ENCODE results near the gene DBP.

DNA sequence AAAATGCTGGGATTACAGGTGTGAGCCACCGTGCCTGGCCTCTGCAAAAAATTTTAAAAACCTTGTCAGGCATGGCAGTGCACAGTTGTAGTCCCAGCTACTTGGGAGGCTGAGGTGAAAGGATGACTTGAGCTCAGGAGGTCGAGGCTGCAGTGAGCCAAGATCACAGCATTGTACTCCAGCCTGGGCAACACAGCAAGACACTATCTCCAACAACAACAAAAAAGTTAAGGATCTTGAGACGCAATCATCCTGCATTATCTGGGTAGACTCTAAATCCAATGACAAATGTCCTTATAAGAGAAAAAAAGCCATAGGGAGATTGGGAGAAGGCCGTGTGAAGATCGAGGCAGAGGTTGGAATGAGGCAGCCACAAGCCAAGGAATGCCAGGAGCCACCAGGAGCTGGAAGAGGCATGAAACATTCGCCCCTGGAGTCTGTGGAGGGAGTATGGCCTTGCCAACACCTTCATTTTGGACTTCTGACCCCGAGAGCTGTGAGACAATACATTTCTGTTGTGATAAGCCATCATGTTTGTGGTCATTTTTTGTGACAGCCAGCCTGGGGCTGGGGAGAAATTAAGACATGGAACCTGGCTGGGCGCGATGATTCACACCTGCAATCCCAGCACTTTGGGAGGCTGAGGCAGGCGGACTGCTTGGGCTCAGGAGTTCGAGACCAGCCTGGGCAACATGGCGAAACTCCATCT lies 13.9 kb upstream of the DBP start:
- TF ChIP-seq, protein P1, sequence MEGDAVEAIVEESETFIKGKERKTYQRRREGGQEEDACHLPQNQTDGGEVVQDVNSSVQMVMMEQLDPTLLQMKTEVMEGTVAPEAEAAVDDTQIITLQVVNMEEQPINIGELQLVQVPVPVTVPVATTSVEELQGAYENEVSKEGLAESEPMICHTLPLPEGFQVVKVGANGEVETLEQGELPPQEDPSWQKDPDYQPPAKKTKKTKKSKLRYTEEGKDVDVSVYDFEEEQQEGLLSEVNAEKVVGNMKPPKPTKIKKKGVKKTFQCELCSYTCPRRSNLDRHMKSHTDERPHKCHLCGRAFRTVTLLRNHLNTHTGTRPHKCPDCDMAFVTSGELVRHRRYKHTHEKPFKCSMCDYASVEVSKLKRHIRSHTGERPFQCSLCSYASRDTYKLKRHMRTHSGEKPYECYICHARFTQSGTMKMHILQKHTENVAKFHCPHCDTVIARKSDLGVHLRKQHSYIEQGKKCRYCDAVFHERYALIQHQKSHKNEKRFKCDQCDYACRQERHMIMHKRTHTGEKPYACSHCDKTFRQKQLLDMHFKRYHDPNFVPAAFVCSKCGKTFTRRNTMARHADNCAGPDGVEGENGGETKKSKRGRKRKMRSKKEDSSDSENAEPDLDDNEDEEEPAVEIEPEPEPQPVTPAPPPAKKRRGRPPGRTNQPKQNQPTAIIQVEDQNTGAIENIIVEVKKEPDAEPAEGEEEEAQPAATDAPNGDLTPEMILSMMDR (IDR thresholded peaks at IDR 0.05) = no peak
- no peak for TF ChIP-seq ZFX (IDR thresholded peaks at IDR 0.05; ENCODE audit: borderline replicate concordance)
